ENCODE results near the gene SNRK.
A peak's percentile ranks its signal among the peaks of the same experiment; 100 is the strongest.

The SNRK gene

GRCh38 chr3:43289841-43290470 is 3.6 kb downstream of the SNRK start:
- no peak for DNase-seq (ENCODE audit: low read depth)
- no peak overlapping the region for H3K4me3 ChIP-seq (ENCODE audit: low read depth, low read length)
- TF ChIP-seq CTCF (IDR thresholded peaks at IDR 0.05; ENCODE audit: insufficient read depth, low read depth, low read length, missing control alignments): no peak

GRCh38 chr3:43290956-43291355 is 4.6 kb downstream of the SNRK start:
- no peak for TF ChIP-seq CTCF (IDR thresholded peaks at IDR 0.05; ENCODE audit: insufficient read depth, low read depth, low read length, missing control alignments)
- no peak overlapping the region for H3K4me3 ChIP-seq (ENCODE audit: low read depth, low read length)
- no peak for DNase-seq (ENCODE audit: low read depth)

GRCh38 chr3:43291546-43291945 is 5.2 kb downstream of the SNRK start:
- no peak for TF ChIP-seq CTCF (IDR thresholded peaks at IDR 0.05; ENCODE audit: insufficient read depth, low read depth, low read length, missing control alignments)
- DNase-seq (ENCODE audit: low read depth): no peak
- H3K4me3 ChIP-seq (ENCODE audit: low read depth, low read length): no peak overlapping the region

GRCh38 chr3:43294975-43295374 is 8.6 kb downstream of the SNRK start:
- H3K4me3 ChIP-seq (ENCODE audit: low read depth, low read length): no peak overlapping the region
- no peak for DNase-seq (ENCODE audit: low read depth)
- no peak for TF ChIP-seq CTCF (IDR thresholded peaks at IDR 0.05; ENCODE audit: insufficient read depth, low read depth, low read length, missing control alignments)

GRCh38 chr3:43296565-43296964 is 10.2 kb downstream of the SNRK start:
- peak; percentile 66 for DNase-seq (ENCODE audit: low read depth)
- H3K4me3 ChIP-seq (ENCODE audit: low read depth, low read length): no peak overlapping the region
- no peak for TF ChIP-seq CTCF (IDR thresholded peaks at IDR 0.05; ENCODE audit: insufficient read depth, low read depth, low read length, missing control alignments)

GRCh38 chr3:43298292-43298691 is 12.0 kb downstream of the SNRK start:
- no peak overlapping the region for H3K4me3 ChIP-seq (ENCODE audit: low read depth, low read length)
- no peak for TF ChIP-seq CTCF (IDR thresholded peaks at IDR 0.05; ENCODE audit: insufficient read depth, low read depth, low read length, missing control alignments)
- DNase-seq (ENCODE audit: low read depth): no peak

GRCh38 chr3:43298761-43299160 is 12.4 kb downstream of the SNRK start:
- no peak overlapping the region for H3K4me3 ChIP-seq (ENCODE audit: low read depth, low read length)
- no peak for DNase-seq (ENCODE audit: low read depth)
- no peak for TF ChIP-seq CTCF (IDR thresholded peaks at IDR 0.05; ENCODE audit: insufficient read depth, low read depth, low read length, missing control alignments)

Measured in GM12865 (cell line).